GM12865 (cell line): ENCODE results near the gene PHF1.

Experiments
- DNase-seq: peaks from one replicate; pipeline ENCODE4 v3.0.0; 2010; ENCODE audit warnings: low read depth
- H3K4me3 ChIP-seq: 2 replicates; pipeline ENCODE4 v1.5.1; 2011; ENCODE audit warnings: mild to moderate bottlenecking, low read depth, low read length, control low read depth
- CTCF ChIP-seq: IDR thresholded peaks from 2 replicates; pipeline ENCODE4 v1.5.1; 2011; ENCODE audit warnings: low read length, control low read depth, low read depth, inconsistent platforms; ENCODE audit not compliant: insufficient read depth; ENCODE audit errors: missing control alignments

Gene PHF1

GRCh38 chr6:33446356-33446755, 35.5 kb downstream of the PHF1 start:
- DNase-seq: no peak
- TF ChIP-seq CTCF: no peak

GRCh38 chr6:33450434-33450833, 39.6 kb downstream of the PHF1 start:
- no peak overlapping the region for H3K4me3 ChIP-seq
- TF ChIP-seq CTCF: no peak
- no peak for DNase-seq

More at GRCh38 chr6:33446356-33446755, 35.5 kb downstream of the PHF1 start:
- no peak overlapping the region for H3K4me3 ChIP-seq

GRCh38 chr6:33451606-33452005, 40.8 kb downstream of the PHF1 start:
- H3K4me3 ChIP-seq: no peak overlapping the region
- no peak for DNase-seq
- TF ChIP-seq CTCF: no peak

DNA sequence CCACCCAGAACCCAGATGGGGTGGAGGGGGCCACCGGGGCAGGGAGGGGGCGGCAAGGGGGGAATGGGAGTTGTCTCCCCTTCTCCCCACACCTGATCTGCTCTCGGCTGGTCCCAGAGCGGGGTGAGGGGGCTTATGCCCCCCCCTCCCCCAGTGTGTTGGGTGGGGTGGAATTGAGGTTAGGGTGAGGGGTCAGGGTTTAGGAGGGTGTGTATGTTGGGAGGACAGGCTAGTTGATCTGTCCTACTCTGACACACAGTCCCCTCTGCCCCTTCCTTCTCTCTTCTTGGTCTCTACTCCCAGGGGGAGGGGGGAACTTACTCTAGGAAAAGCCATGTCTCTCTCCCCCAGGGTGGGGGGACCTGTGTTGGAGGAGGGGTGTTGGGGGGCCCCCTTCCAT, 41.7 kb downstream of the PHF1 start:
- TF ChIP-seq CTCF: no peak
- H3K4me3 ChIP-seq: no peak overlapping the region
- no peak for DNase-seq

GRCh38 chr6:33453393-33454008, 42.7 kb downstream of the PHF1 start:
- no peak for DNase-seq
- TF ChIP-seq CTCF: no peak
- H3K4me3 ChIP-seq: peak overlapping the region; percentile 90

GRCh38 chr6:33454009-33454946, 43.5 kb downstream of the PHF1 start, which contains the start of gene ZBTB9:
Gene ZBTB9 (plus strand): TSS chr6:33454576. CDS start chr6:33455101, 525 bp downstream.
- H3K4me3 ChIP-seq: peak within 1 kb of the TSS; percentile 90
- TF ChIP-seq CTCF: no peak
- peak; percentile 97 for DNase-seq
